Measurements from ENCODE around the gene MON2. TPM values are rescaled to one million over a fixed set of nuclear protein-coding genes. Genes with fewer than 3 reads are reported as not detected.

Gene MON2
- total and polyA plus RNA-seq, 2 of the 8 experiments (the other 6 are each of a cell fraction or from before 2014, with no cell fraction given): 3.8 to 21.8 TPM

DNA sequence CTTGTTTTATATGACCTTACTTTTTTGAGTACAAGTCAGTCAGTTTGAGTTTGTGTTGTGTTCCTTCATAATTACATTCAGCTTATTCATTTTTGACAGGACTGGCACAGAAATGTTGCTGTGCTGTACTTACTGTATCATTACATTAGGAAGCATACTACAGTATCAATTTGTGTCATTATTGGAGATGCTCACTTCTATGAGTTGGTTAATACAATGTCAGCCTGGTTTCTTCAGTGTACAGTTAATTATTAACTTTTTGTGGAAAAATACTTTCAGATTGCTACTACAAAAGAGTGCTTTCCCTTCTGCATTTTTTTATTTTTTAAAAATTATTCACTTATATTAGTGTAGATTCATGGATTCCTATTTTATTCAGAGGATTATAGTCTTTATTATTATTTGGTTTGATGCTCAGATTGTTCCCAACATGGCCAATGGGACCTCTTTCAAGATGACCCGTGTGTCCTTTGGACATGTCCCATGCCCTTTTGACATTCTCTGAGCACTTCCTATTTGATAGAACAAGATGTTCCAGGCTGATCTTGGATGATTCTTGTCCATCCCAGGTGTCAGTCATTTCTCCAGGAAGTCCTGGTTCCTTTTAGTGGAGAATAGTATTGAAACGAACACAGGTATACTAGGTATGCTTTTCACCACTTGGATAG, 66.6 kb downstream of the MON2 start (continued):
- no peak for TF ChIP-seq RNF2 (IDR thresholded peaks at IDR 0.05; ENCODE audit: borderline replicate concordance, low read depth, low read length, missing control alignments, poor library complexity, severe bottlenecking)
- TF ChIP-seq, protein P1, sequence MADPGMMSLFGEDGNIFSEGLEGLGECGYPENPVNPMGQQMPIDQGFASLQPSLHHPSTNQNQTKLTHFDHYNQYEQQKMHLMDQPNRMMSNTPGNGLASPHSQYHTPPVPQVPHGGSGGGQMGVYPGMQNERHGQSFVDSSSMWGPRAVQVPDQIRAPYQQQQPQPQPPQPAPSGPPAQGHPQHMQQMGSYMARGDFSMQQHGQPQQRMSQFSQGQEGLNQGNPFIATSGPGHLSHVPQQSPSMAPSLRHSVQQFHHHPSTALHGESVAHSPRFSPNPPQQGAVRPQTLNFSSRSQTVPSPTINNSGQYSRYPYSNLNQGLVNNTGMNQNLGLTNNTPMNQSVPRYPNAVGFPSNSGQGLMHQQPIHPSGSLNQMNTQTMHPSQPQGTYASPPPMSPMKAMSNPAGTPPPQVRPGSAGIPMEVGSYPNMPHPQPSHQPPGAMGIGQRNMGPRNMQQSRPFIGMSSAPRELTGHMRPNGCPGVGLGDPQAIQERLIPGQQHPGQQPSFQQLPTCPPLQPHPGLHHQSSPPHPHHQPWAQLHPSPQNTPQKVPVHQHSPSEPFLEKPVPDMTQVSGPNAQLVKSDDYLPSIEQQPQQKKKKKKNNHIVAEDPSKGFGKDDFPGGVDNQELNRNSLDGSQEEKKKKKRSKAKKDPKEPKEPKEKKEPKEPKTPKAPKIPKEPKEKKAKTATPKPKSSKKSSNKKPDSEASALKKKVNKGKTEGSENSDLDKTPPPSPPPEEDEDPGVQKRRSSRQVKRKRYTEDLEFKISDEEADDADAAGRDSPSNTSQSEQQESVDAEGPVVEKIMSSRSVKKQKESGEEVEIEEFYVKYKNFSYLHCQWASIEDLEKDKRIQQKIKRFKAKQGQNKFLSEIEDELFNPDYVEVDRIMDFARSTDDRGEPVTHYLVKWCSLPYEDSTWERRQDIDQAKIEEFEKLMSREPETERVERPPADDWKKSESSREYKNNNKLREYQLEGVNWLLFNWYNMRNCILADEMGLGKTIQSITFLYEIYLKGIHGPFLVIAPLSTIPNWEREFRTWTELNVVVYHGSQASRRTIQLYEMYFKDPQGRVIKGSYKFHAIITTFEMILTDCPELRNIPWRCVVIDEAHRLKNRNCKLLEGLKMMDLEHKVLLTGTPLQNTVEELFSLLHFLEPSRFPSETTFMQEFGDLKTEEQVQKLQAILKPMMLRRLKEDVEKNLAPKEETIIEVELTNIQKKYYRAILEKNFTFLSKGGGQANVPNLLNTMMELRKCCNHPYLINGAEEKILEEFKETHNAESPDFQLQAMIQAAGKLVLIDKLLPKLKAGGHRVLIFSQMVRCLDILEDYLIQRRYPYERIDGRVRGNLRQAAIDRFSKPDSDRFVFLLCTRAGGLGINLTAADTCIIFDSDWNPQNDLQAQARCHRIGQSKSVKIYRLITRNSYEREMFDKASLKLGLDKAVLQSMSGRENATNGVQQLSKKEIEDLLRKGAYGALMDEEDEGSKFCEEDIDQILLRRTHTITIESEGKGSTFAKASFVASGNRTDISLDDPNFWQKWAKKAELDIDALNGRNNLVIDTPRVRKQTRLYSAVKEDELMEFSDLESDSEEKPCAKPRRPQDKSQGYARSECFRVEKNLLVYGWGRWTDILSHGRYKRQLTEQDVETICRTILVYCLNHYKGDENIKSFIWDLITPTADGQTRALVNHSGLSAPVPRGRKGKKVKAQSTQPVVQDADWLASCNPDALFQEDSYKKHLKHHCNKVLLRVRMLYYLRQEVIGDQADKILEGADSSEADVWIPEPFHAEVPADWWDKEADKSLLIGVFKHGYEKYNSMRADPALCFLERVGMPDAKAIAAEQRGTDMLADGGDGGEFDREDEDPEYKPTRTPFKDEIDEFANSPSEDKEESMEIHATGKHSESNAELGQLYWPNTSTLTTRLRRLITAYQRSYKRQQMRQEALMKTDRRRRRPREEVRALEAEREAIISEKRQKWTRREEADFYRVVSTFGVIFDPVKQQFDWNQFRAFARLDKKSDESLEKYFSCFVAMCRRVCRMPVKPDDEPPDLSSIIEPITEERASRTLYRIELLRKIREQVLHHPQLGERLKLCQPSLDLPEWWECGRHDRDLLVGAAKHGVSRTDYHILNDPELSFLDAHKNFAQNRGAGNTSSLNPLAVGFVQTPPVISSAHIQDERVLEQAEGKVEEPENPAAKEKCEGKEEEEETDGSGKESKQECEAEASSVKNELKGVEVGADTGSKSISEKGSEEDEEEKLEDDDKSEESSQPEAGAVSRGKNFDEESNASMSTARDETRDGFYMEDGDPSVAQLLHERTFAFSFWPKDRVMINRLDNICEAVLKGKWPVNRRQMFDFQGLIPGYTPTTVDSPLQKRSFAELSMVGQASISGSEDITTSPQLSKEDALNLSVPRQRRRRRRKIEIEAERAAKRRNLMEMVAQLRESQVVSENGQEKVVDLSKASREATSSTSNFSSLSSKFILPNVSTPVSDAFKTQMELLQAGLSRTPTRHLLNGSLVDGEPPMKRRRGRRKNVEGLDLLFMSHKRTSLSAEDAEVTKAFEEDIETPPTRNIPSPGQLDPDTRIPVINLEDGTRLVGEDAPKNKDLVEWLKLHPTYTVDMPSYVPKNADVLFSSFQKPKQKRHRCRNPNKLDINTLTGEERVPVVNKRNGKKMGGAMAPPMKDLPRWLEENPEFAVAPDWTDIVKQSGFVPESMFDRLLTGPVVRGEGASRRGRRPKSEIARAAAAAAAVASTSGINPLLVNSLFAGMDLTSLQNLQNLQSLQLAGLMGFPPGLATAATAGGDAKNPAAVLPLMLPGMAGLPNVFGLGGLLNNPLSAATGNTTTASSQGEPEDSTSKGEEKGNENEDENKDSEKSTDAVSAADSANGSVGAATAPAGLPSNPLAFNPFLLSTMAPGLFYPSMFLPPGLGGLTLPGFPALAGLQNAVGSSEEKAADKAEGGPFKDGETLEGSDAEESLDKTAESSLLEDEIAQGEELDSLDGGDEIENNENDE (IDR thresholded peaks at IDR 0.05; ENCODE audit: insufficient replicate concordance, low read length): no peak
